ENCODE measurements around the gene NFS1. TPM values are rescaled to one million over a fixed set of nuclear protein-coding genes. Genes with fewer than 3 reads are reported as not detected.

Gene NFS1
- total and polyA plus RNA-seq, 2 experiments from 2014 or later, result 31.5 to 35.8 TPM

DNA sequence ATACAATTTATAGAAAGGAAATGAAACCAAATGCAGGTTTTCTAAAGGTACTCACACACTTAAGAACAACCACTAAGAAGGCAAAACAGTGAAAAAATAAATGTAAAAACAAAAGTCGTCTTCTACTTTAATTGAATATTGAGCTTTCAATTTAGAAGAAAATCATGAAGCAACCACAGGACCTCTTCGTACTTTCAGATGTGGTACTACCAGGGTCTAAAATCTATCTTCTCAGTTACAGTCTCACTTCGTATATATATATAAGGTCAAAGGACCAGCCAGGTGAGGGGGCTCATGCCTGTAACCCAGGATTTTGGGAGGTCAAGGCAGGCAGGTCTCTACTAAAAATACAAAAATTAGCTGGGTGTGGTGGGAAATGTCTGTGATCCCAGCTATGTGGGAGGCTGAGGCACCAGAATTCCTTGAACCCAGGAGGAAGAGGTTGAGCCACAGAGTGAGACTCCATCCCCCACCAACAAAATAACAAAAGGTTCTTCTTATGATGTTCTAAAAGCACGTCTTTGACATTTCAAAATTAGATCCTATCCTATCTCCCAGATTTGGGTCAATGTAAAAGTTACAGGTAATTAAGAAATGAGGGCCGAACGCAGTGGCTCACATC is 12.5 kb upstream of the NFS1 start:
- peaks cover 98% of the 10 kb centered on the region for H3K79me2 ChIP-seq (ENCODE audit: insufficient read depth)
- no peak overlapping the region for H2AFZ ChIP-seq
- H3K9ac ChIP-seq, result no peak overlapping the region
- peak; percentile 1 for DNase-seq
- peaks cover 20% of the 10 kb centered on the region; the same call in 1 of the 2 replicates for H3K4me1 ChIP-seq (ENCODE audit: insufficient read depth)
- H4K20me1 ChIP-seq (ENCODE audit: insufficient read depth), result peaks cover 9% of the 10 kb centered on the region
- no peak overlapping the region for H3K4me2 ChIP-seq (ENCODE audit: unreplicated experiment)
- peaks cover 82% of the 10 kb centered on the region for H3F3A ChIP-seq (ENCODE audit: insufficient read depth)
- 0 out of 2 replicates have a peak overlapping the region, but pooled peaks have one; percentile 1 for H3K27ac ChIP-seq
- in situ Hi-C loops (cut with MboI), result no loop called here
- TF ChIP-seq EZH2 (IDR thresholded peaks at IDR 0.05; ENCODE audit: insufficient read depth, poor library complexity, severe bottlenecking), result no peak
- no peak for TF ChIP-seq EZH2phosphoT487 (IDR thresholded peaks at IDR 0.05; ENCODE audit: insufficient read depth, low read depth)
- no peaks in the 10 kb centered on the region for H3K9me3 ChIP-seq (ENCODE audit: low read depth)
- no peaks in the 10 kb centered on the region for H3K9me2 ChIP-seq (ENCODE audit: insufficient read depth)
- 95 to 99% methylated on average over 6 of the region's 6 CpGs for WGBS, 2 experiments (ENCODE audit: low coverage in 1 of 2, low lambda C conversion rate in 2 of 2, missing lambda C conversion rate in 2 of 2)
- peaks cover 92% of the 10 kb centered on the region for H3K36me3 ChIP-seq (ENCODE audit: low read depth)
- no peak overlapping the region for H3K4me3 ChIP-seq
- no peaks in the 10 kb centered on the region for H3K27me3 ChIP-seq (replicated peaks; ENCODE audit: insufficient read depth)

DNA sequence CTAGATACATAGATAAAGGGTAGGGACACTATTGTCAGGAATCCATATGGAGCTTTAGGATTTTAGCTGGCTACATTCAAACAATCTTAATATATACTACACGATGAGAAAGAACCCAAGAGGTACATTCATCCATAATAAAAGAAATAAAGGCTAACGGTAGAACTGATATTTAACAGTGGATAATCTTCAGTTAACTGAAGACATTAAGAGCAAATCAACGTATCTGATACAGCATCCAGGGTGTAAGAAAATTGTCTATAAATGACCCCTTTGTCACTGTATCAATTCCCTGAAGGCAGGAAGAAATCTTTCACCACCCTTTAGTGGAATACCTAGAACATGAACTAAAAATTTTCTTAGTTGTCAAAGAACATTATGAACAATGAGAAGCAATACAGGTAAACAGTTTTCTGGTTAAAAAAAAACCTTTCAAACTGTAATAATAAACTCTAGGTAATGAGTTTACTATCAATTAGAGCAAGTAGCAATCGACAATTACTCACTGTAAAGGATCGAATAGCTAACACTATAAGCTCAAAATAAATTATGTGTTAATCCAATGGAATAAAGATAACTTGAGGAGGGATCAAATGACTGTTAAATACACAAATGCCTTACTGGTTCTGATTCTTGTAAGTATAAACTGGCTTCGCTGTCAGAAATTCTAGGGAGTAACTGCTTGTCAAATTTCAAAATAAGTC is 11.9 kb upstream of the NFS1 start:
- H3K9ac ChIP-seq, result peak overlapping the region; percentile 29; the same call in 1 of the 2 replicates
- 65 to 68% methylated on average over 6 of the region's 6 CpGs for WGBS, 2 experiments (ENCODE audit: low coverage in 1 of 2, low lambda C conversion rate in 2 of 2, missing lambda C conversion rate in 2 of 2)
- H3K9me2 ChIP-seq (ENCODE audit: insufficient read depth), result no peaks in the 10 kb centered on the region
- H3K79me2 ChIP-seq (ENCODE audit: insufficient read depth), result peaks cover 98% of the 10 kb centered on the region
- peaks cover 91% of the 10 kb centered on the region for H3K36me3 ChIP-seq (ENCODE audit: low read depth)
- H3K4me2 ChIP-seq (ENCODE audit: unreplicated experiment), result no peak overlapping the region
- H3K4me3 ChIP-seq, result no peak overlapping the region
- peaks cover 9% of the 10 kb centered on the region for H4K20me1 ChIP-seq (ENCODE audit: insufficient read depth)
- peaks cover 82% of the 10 kb centered on the region for H3F3A ChIP-seq (ENCODE audit: insufficient read depth)
- H3K4me1 ChIP-seq (ENCODE audit: insufficient read depth), result peaks cover 20% of the 10 kb centered on the region; the same call in 1 of the 2 replicates
- no peaks in the 10 kb centered on the region for H3K27me3 ChIP-seq (replicated peaks; ENCODE audit: insufficient read depth)
- no peak overlapping the region for H2AFZ ChIP-seq
- H3K9me3 ChIP-seq (ENCODE audit: low read depth), result no peaks in the 10 kb centered on the region
- 0 out of 2 replicates have a peak overlapping the region, but pooled peaks have one; percentile 37 for H3K27ac ChIP-seq
- DNase-seq, result peak; percentile 0
- in situ Hi-C loops (cut with MboI), result no loop called here
- no peak for TF ChIP-seq EZH2 (IDR thresholded peaks at IDR 0.05; ENCODE audit: insufficient read depth, poor library complexity, severe bottlenecking)
- TF ChIP-seq EZH2phosphoT487 (IDR thresholded peaks at IDR 0.05; ENCODE audit: insufficient read depth, low read depth), result no peak

DNA sequence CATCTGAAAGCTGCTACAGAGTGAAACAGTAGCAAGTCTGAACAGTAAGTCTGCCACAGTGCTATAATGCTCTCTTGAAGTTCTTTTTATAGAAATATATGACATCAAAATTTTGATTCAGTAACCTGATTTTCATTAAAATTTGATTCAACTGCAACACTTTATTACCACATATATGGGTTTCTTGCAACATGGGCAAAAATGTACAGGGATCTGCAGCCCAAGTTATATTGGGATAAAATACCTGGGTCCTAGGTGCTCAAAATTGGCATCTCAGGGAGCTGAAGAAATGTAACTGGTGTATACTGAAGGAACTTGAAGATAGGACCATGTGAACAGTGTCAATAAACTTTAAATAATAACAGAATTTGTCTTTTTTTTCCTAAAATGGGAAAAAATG is 10.9 kb upstream of the NFS1 start:
- Histone ChIP-seq H3K36me3 (ENCODE audit: low read depth) (peaks cover 91% of the 10 kb centered on the region), H3K4me2 (ENCODE audit: unreplicated experiment) (no peak overlapping the region), H3K79me2 (ENCODE audit: insufficient read depth) (peaks cover 98% of the 10 kb centered on the region), H3K4me3 (no peak overlapping the region), H3K4me1 (ENCODE audit: insufficient read depth) (peaks cover 20% of the 10 kb centered on the region; the same call in 1 of the 2 replicates), H3K27ac (peak overlapping the region; percentile 37), H4K20me1 (ENCODE audit: insufficient read depth) (peaks cover 9% of the 10 kb centered on the region), H3K9me3 (ENCODE audit: low read depth) (no peaks in the 10 kb centered on the region), H3F3A (ENCODE audit: insufficient read depth) (peaks cover 85% of the 10 kb centered on the region), H3K27me3 (replicated peaks; ENCODE audit: insufficient read depth) (no peaks in the 10 kb centered on the region), H2AFZ (no peak overlapping the region), H3K9ac (peak overlapping the region; percentile 29; the same call in 1 of the 2 replicates), H3K9me2 (ENCODE audit: insufficient read depth) (no peaks in the 10 kb centered on the region)
- in situ Hi-C loops (cut with MboI), result no loop called here
- peak; percentile 0 for DNase-seq
- TF ChIP-seq EZH2phosphoT487 (IDR thresholded peaks at IDR 0.05; ENCODE audit: insufficient read depth, low read depth), result no peak

DNA sequence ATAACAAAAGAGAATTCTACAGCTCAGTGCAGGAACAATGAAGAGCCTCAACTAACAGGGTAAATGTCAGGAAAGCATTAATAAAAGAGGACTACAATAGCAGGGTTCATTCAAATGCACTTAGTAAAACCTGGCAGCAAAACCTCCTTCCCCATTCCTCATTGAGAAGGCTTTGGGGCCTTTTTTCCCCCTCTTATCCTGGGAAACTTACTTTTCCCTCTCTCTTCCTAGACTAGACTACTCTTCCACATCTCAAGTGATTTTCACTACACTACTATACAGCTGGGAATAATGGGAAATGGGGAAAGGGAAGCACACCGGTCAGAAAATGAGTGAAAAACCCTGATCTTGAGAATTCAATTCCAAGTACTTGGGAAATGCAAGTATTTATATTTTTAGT is 10.1 kb upstream of the NFS1 start:
- Histone ChIP-seq H3K4me3 (no peak overlapping the region), H3F3A (ENCODE audit: insufficient read depth) (peaks cover 90% of the 10 kb centered on the region), H3K36me3 (ENCODE audit: low read depth) (peaks cover 91% of the 10 kb centered on the region), H3K4me2 (ENCODE audit: unreplicated experiment) (no peak overlapping the region), H4K20me1 (ENCODE audit: insufficient read depth) (peaks cover 9% of the 10 kb centered on the region), H3K27me3 (replicated peaks; ENCODE audit: insufficient read depth) (no peaks in the 10 kb centered on the region), H3K9me3 (ENCODE audit: low read depth) (no peaks in the 10 kb centered on the region), H3K9ac (peak overlapping the region; percentile 29), H3K79me2 (ENCODE audit: insufficient read depth) (peaks cover 98% of the 10 kb centered on the region), H3K27ac (peak overlapping the region; percentile 37), H2AFZ (no peak overlapping the region), H3K4me1 (ENCODE audit: insufficient read depth) (peaks cover 24% of the 10 kb centered on the region), H3K9me2 (ENCODE audit: insufficient read depth) (no peaks in the 10 kb centered on the region)
- 95 to 96% methylated on average over 1 of the region's 1 CpG for WGBS, 2 experiments (ENCODE audit: low coverage in 1 of 2, low lambda C conversion rate in 2 of 2, missing lambda C conversion rate in 2 of 2)
- DNase-seq, result no peak
- TF ChIP-seq EZH2phosphoT487 (IDR thresholded peaks at IDR 0.05; ENCODE audit: insufficient read depth, low read depth) (no peak), EZH2 (IDR thresholded peaks at IDR 0.05; ENCODE audit: insufficient read depth, poor library complexity, severe bottlenecking) (no peak)
- in situ Hi-C loops (cut with MboI), result no loop called here

Measured in GM23248 (cell line).